Measurements from ENCODE around the gene SRPRA. TPM values are rescaled to one million over a fixed set of nuclear protein-coding genes. Genes with fewer than 3 reads are reported as not detected.

Gene SRPRA
- total and polyA plus RNA-seq, 3 experiments from 2014 or later = 157 to 168 (median 157) TPM

Other genes with a start within 250 kb of the SRPRA start
- gene CDON, start 206.0 kb downstream of the SRPRA start, total RNA-seq = 1 to 10 TPM; 1.7 to 2.0 TPM
- not detected for gene CDON, start 206.0 kb downstream of the SRPRA start, polyA plus RNA-seq
- 10 to 100 TPM; 47.3 to 48.8 TPM for gene RPUSD4, start 57.2 kb downstream of the SRPRA start, total RNA-seq
- 20.4 TPM for gene RPUSD4, start 57.2 kb downstream of the SRPRA start, polyA plus RNA-seq
- 10 to 100 TPM; 17.9 to 19.0 TPM for gene FAM118B, start 57.1 kb downstream of the SRPRA start, total RNA-seq
- 14.2 TPM for gene FAM118B, start 57.1 kb downstream of the SRPRA start, polyA plus RNA-seq
- 10 to 100 TPM; 40.3 to 42.4 TPM for gene FOXRED1, start 259 bp upstream of the SRPRA start, total RNA-seq
- gene FOXRED1, start 259 bp upstream of the SRPRA start, polyA plus RNA-seq = 16.3 TPM
- gene TIRAP, start 14.2 kb upstream of the SRPRA start, total RNA-seq = 10 to 100 TPM; 10.6 to 11.3 TPM
- 13.0 TPM for gene TIRAP, start 14.2 kb upstream of the SRPRA start, polyA plus RNA-seq
- gene DCPS, start 35.2 kb upstream of the SRPRA start, total RNA-seq = 10 to 100 TPM; 40.0 to 42.4 TPM
- 59.6 TPM for gene DCPS, start 35.2 kb upstream of the SRPRA start, polyA plus RNA-seq
- 10 to 100 TPM; 11.0 to 12.5 TPM for gene ST3GAL4, start 86.8 kb upstream of the SRPRA start, total RNA-seq
- 8.3 TPM for gene ST3GAL4, start 86.8 kb upstream of the SRPRA start, polyA plus RNA-seq